Activated CD4-positive, alpha-beta T cell treated with anti-CD3 and anti-CD28 coated beads, Interleukin-2, amount 50 U/mL, for 1 hour (primary cell): ENCODE data around the gene PACRG.
"Not testable (repeated sequence)": the region's sequence is repeated elsewhere in the genome, so short reads cannot be mapped to it uniquely, and the experiment has no call there.

Experiments
- DNase-seq: peaks from one replicate; pipeline ENCODE4 v3.0.0-alpha.2; 2020

The PACRG gene

GRCh38 chr6:162957062-162957461 lies 229.3 kb downstream of the PACRG start:
- DNase-seq: no peak

- no peak for DNase-seq
These were observed 233.1 kb downstream of the PACRG start for GRCh38 chr6:162960679-162961457.

- DNase-seq: no peak
These were observed 234.3 kb downstream of the PACRG start for GRCh38 chr6:162962093-162962492.

- no peak for DNase-seq
These were observed 236.1 kb downstream of the PACRG start for GRCh38 chr6:162963861-162964260.

GRCh38 chr6:162964488-162965140 lies 236.8 kb downstream of the PACRG start:
- DNase-seq: no peak

- no peak for DNase-seq
These were observed 237.6 kb downstream of the PACRG start for GRCh38 chr6:162965366-162965765.

- DNase-seq: no peak
These were observed 242.5 kb downstream of the PACRG start for GRCh38 chr6:162970246-162970645.

GRCh38 chr6:162971356-162971755 lies 243.6 kb downstream of the PACRG start:
- DNase-seq: no peak

GRCh38 chr6:162973151-162973872 lies 245.5 kb downstream of the PACRG start:
- no peak for DNase-seq

- DNase-seq: no peak
These were observed 246.2 kb downstream of the PACRG start for GRCh38 chr6:162973980-162974379.

- DNase-seq: no peak
These were observed 246.9 kb downstream of the PACRG start for GRCh38 chr6:162974685-162975084.

GRCh38 chr6:162976141-162976540 lies 248.4 kb downstream of the PACRG start:
- DNase-seq: no peak

- not testable (repeated sequence) for DNase-seq
These were observed 255.5 kb downstream of the PACRG start for GRCh38 chr6:162983234-162983633.

GRCh38 chr6:162998777-162999176 lies 271.0 kb downstream of the PACRG start:
- DNase-seq: no peak

- DNase-seq: no peak
These were observed 272.0 kb downstream of the PACRG start for GRCh38 chr6:162999575-163000285.

- no peak for DNase-seq
These were observed 273.6 kb downstream of the PACRG start for GRCh38 chr6:163001330-163001729.

- DNase-seq: no peak
These were observed 280.4 kb downstream of the PACRG start for GRCh38 chr6:163008186-163008585.

- DNase-seq: no peak
These were observed 280.9 kb downstream of the PACRG start for GRCh38 chr6:163008626-163009025.

- no peak for DNase-seq
These were observed 282.4 kb downstream of the PACRG start for GRCh38 chr6:163010145-163010544.

GRCh38 chr6:163014736-163015135 lies 287.0 kb downstream of the PACRG start:
- no peak for DNase-seq

GRCh38 chr6:163017801-163018200 lies 290.0 kb downstream of the PACRG start:
- no peak for DNase-seq

GRCh38 chr6:163019926-163020325 lies 292.2 kb downstream of the PACRG start:
- no peak for DNase-seq

- DNase-seq: no peak
These were observed 293.3 kb downstream of the PACRG start for GRCh38 chr6:163021054-163021453.
